D341Med (cell line): Measurements from ENCODE around the gene NPM1.
"Not testable (repeated sequence)": the region's sequence is repeated elsewhere in the genome, so short reads cannot be mapped to it uniquely, and the experiment has no call there.

Experiments used
- DNase-seq: peaks from one replicate; pipeline ENCODE4 v3.0.0; 2012; ENCODE audit warnings: low spot score

The NPM1 gene

DNA sequence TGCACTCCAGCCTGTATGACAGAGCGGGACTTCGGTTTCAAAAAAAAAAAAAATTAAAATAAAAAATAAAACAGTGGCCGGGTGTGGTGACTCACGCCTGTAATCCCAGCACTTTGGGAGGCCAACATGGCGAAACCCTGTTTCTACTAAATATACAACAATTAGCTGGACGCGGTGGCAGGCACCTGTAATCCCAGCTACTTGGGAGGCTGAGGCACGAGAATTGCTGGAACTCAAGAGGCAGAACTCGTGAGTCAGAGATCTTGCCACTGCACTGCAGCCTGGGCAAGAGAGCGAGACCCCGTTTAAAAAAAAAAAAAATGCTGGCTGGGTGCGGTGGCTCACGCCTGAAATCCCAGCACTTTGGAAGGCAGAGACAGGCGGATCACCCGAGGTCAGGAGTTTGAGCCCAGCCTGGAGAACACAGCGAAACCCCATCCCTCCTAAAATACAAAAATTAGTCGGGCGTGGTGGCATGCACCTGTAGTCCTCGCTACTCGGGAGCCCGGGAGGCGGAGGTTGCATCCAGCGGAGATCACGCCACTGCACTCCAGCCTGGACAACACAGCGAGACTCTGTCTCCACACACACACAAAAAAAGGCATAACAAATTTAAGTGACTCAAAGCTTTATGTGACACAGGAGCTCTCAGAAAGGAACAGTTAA is 1.5 kb upstream of the NPM1 start:
- no peak for DNase-seq

DNA sequence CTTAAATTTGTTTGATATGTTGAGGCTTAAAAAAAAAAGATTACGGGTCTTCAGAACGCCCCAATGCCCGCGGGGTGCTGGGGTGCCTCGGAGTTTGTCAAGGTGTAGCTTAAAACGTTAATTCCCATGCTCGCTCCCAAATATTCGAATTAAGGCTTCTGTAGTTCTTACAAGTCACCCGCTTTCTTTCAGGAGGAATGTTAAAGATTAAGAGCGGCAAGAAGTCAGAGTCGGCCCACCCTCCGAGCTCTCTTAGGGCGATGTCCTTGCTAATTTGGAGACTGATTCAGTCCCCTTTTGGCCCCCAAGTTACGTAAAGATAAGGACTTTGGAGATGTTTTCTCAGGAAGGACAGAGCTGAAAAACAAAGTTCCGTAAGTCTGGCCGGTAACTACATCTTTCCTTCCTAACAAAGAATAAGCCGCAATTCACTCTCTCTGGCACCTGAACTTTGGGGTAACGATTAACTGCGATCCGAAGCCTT is 746 bp upstream of the NPM1 start:
- peak; percentile 28 for DNase-seq

DNA sequence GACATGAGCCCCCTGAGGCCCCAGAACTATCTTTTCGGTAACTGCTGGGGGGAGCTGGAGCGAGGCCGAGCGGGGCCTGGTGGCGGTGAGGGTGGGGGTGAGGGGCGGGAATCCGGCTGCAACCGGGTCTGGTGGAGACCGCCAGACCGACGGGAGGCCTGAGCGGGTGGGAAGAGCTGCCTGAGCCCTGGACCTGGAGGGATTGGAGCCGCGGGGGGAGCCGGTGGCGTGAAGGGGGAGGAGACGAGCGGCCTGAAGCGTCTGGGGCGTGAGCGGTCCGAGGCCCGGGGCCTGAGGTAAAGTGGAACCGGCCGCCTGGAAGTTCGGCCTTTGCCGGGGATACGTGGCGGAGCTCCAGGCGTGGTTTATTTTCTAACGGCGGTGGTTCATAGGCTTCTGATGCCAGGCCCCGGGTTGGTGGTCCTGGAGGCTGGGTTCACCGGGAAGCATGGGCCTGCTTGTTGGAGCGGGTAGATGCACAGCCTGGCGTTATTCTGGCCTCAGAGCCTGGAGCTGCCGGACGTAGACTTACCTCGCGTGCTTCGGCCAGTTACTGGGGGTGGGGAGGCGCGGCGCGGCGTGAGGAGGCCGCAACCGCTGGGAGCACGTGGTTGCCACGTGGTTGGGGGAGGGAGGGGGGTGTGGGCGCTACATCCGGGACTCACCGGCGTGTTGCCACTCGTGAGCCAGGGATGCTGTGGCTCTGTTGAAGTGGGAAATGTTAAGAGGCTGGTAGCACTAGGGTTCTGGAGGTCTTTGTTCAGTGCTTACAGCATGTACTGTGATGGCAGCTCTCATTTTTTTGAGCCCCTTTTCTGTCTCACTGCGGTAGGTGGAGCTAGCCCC is 544 bp downstream of the NPM1 start:
- DNase-seq: peak; percentile 79

DNA sequence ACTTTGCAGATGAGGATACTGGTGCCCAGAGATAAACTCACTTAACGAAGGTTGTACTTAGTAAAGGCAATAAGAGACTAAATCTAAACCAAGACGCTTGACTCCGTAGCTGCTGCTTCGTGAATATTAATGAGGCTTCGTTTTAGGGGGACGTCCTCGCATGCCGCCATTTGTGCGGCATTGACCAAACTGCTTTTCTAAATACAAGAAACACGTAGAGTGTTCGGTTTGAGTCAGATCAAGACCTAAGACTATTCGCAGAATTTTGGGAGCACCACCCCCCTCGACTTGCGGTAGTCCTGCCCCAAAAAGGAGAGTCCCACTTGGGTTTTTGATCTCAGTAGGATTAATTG is 1.1 kb downstream of the NPM1 start:
- no peak for DNase-seq

DNA sequence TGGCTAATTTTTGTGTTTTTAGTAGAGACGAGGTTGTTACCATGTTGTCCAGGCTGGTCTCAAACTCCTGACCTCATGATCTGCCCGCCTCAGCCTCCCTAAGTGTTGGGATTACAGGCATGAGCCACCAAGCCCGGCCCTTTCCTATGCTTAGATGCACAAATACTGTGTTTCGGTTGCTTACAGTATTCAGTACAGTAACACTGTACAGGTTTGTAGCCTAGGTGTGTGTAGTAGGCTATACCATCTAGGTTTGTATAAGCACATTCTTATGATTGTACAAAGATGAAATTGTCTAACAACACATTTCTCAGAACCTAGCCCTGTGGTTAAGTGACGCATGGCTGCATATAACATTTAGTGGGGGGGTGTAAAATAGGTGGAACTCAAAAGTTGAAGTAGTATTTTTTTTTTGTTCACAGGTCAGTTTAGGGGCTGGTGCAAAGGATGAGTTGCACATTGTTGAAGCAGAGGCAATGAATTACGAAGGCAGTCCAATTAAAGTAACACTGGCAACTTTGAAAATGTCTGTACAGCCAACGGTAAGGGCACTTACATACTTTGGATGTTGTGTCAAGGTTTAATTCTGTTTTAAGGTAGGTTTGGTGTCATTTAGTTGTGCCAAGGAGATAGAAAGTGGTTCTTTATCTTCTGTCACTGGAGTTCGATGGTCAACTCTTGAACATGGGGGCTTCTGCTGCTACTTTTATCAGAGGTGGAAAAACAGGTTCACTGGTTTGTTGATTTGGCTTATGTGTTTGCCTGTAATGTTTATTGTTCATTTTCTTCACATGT is 3.4 kb downstream of the NPM1 start:
- DNase-seq: no peak

DNA sequence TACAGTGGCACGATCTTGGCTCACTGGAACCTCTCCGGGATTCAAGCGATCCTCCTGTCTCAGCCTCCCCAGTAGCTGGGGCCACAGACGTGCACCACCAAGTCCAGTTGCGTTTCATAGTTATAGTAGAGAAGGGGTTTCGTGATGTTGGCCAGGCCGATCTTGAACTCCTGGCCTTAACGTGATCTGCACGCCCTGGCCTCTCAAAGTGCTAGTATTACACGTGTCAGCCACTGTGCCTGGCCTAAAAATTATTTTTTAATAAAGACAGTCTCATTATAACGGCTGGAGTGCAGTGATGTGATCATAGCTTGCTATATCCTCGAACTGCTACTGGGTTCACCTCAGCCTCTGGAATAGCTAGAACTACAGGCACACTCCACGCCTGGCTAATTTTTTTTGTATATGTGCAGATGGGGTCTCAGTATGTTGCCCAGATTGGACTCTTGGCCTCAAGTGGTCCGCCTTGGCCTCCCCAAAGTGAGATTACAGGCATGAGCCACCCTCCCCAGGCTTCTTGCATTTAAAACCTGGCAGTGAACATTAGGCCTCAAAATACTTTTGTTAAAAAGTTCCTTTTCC is 4.4 kb downstream of the NPM1 start:
- DNase-seq: no peak

DNA sequence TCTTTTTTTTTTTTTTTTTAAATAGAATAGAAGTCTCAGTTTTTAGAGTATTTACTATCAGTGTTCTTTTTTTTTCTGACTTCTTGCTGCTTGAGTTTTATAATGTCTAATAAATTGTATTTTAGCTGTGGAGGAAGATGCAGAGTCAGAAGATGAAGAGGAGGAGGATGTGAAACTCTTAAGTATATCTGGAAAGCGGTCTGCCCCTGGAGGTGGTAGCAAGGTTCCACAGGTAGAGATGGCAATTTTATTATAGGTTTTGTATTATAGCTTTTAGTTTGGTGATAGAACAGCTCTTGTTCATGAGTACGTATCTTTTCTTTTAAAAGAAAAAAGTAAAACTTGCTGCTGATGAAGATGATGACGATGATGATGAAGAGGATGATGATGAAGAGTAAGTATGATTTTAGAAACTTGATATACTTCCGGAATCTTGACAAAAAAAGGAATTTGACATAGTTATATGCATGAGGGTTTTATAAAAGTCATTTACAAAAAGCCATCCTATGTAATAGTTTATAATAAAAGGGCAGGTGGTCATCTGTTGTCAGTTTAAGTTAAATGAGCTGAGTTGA is 5.0 kb downstream of the NPM1 start:
- no peak for DNase-seq

DNA sequence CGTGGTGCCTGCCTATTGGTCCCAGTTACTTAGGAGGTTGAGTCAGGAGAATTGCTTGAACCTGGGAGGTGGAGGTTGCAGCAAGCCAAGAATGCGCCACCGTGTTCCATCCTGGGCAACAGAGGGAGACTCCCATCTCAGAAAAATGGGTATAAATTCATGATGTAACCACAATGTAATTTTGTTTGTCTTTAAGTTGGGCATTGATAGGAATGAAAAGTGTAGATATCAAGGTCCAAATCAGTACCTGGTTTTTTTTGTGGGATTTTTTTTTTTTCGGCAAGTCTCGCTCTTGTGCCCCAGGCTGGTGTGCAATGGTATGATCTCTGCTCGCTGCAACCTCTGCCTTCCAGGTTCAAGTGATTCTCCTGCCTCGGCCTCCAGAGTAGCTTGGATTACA is 7.4 kb downstream of the NPM1 start:
- no peak for DNase-seq

DNA sequence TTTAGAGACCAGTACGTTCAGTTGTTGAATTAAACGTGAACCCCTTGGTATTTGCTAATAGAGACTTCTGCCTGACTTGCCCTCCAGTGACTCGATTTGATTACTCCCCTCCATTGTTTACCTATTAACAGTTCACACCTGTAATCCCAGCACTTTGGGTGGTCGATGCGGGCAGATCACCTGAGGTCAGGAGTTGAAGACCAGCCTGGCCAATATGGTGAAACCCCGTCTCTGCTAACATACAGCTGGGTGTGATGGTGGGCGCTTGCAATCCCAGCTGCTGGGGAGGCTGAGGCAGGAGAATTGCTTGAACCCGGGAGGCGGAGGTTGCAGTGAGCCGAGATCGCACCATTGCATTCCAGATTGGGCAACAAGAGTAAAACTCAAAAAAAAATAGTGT is 8.9 kb downstream of the NPM1 start:
- DNase-seq: not testable (repeated sequence)

DNA sequence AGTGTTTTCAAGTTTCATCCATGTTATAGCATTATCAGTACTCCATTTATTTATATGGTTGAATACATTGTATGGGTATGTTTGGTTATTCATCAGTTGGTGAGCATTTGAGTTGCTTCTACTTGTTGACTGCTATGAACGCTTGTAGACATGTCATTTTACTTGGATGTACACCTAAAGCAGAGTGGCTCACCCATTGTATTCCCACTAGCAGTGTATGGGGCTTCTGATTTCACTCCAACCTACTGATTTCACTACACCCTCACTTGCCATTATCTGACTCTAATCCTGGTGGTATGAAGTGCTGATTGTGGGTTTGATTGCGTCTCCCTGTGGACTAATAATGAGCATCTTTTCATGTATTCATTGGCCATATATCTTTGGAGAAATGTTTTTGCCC is 9.5 kb downstream of the NPM1 start:
- no peak for DNase-seq

DNA sequence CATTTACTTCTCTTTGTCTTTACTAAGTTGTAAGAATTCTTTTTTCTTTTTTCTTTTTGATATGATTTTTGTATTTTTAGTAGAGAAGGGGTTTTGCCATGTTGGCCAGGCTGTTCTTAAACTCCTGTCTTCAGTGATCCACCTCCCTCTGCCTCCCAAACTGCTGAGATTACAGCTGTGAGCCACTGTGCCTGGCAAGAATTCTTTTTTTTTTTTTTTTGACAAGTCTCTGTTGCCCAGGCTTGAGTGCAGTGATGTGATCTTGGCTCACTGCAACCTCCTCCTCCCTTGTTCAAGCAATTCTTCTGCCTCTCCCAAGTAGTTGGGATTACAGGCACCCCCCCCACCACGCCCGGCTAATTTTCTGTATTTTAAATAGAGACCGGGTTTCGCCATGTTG is 9.9 kb downstream of the NPM1 start:
- DNase-seq: no peak

DNA sequence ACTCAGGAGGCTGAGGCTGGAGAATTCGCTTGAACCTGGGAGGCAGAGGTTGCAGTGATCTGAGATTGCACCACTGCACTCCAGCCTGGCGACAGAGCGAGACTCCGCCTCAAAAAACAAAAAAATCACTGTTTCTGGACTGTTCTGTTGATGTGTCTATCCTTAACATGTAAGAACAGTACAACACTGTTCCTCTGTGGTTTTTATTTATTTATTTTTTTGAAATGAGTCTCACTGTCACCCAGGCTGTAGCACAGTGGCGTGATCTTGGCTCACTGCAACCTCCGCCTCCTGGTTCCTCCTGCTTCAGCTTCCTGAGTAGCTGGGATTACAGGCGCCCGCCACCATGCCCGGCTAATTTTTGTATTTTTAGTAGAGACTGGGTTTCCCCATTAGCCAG is 11.0 kb downstream of the NPM1 start:
- DNase-seq: not testable (repeated sequence)

DNA sequence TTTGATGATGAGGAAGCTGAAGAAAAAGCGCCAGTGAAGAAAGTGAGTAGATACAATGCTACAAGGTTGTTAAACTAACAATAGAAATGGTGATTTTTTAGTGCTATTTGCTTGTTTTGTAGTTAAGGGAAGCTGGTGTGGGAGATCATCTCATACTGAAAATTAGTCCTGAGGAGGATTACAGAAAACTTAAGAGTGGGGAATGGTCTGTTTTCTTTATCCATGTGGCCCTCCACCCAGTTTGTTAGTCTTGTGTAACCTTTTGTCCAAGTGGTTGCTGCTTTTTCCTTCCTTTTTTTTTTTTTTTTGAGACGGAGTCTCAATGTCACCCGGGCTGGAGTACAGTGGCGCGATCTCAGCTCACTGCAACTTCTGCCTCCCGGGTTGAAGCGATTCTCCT is 12.5 kb downstream of the NPM1 start:
- no peak for DNase-seq

DNA sequence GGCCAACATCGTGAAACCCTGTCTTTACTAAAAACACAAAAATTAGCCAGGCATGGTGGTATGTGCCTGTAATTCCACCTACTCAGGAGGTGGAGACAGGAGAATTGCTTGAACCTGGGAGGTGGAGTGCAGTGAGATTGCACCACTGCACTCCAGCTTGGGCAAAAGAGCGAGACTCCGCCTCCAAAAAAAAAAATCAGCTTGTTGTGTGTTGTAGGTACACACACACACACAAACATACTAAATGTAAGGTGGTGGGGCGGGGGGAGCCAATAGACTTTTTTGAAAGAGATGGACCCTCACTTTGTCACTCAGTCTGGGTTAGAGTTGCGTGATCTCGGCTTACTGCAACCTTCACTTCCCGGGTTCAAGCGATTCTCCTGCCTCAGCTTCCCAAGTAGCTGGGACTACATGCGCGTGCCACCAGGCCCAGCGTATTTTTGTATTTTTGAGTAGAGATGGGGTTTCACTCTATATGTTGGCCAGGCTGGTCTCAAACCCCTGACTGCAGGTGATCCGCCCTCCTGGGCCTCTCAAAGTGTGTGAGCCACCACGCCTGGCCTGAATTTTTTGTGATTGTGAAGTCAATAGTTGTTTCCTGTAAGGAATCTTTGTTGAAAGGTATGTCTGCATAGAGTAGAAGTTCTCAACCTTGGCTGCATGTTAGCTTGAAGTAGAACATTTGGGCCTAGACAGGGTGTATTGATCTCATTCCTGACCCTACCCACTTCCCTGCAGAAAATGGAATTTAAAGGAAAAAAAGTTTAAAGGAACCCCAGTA is 13.7 kb downstream of the NPM1 start:
- no peak for DNase-seq

DNA sequence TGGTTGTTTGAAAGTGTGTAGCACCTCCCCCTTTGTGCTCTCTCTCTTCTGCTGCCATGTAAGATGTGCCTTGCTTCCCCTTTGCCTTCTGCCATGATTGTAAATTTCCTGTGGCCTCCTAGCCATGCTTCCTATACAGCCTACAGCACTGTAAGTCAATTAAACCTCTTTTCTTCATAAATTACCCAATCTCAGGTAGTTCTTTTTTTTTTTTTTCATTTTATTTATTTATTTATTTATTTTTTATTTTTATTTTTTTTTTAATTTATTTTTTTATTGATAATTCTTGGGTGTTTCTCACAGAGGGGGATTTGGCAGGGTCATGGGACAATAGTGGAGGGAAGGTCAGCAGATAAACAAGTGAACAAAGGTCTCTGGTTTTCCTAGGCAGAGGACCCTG is 15.1 kb downstream of the NPM1 start:
- not testable (repeated sequence) for DNase-seq

DNA sequence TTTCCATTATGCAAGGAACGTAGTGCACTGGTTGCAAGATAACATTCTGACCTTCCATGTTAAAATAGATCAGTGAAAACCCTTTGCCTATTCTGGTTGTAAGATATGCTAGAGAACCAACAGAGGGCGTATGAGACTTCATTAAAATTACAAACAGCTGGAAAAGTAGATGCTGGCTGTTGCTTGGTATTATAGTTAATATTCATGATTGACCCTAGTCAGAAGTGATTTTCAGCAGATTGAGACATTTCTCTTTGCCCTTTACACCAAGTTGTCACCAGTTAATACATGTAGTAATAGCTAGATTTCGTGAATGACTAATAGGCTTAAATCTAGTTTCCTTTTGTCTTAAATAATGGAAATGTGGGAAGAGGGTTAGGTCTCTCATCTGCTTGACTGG is 18.0 kb downstream of the NPM1 start:
- DNase-seq: no peak

DNA sequence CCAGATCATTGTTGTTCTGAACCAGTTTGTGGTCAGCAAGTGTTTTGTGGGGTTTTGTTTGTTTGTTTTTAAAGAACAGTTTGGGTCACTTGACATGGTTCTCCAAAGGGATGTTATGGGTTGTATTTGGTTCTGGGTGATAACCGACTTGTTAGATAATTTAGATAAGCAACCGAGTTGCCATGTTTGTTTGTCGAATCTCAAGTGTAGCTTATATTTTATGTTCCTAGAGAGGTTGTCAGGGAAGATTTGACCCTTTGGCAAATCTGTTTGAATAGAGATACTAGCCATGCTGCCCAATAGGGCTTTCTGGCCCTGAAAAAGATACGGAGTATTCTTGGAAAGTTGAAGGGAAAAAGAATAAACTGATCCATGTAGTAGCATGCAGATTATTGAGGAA is 19.6 kb downstream of the NPM1 start:
- no peak for DNase-seq

DNA sequence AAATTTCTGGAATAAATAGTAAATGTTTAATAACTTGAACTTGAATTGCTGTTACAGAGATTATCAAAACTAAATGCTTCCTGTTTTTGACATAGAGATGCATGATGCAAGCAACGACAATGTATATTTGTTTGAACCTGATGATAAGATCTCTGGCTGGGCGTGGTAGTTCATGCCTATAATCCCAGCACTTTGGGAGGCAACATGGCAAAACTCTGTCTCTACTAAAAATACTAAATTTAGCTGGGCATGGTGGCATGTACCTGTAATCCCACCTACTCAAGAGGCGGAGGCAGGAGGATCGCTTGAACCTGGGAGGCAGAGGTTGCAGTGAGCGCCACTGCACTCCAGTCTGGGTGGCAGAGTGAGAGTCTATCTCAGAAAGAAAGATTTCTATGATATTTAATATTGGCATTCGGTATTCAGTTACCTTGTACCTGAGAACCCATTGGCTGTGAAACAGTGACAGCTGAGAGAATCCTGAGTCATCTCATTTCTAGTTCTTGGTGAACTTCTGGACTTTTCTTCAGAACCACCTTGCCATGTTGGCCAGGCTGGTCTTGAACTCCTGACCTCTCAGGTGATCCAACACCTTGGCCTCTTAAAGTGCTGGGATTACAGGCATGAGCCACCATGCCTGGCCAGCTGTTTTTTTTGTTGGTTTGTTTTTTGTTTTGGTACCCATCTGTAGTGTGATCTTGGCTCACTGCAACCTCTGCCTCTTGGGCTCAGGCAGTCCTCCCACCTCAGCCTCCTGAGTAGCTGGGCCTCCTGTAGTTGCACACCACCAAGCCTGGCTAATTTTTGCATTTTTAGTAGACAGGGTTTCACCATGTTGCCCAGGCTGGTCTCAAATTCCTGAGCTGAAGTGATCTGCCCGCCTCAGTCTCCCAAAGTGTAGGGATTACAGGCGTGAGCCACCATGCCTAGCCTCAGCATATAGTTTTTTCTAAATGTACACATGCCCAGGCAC is 21.8 kb downstream of the NPM1 start:
- no peak for DNase-seq

DNA sequence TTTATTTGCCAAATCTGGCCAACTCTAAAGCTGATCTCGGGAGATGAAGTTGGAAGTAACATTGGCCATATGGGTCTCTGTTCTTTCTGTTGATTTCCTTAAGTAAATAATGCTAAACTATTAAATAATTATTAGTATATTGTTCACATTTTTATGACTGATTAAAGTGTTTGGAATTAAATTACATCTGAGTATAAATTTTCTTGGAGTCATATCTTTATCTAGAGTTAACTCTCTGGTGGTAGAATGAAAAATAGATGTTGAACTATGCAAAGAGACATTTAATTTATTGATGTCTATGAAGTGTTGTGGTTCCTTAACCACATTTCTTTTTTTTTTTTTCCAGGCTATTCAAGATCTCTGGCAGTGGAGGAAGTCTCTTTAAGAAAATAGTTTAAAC is 22.5 kb downstream of the NPM1 start:
- DNase-seq: no peak

DNA sequence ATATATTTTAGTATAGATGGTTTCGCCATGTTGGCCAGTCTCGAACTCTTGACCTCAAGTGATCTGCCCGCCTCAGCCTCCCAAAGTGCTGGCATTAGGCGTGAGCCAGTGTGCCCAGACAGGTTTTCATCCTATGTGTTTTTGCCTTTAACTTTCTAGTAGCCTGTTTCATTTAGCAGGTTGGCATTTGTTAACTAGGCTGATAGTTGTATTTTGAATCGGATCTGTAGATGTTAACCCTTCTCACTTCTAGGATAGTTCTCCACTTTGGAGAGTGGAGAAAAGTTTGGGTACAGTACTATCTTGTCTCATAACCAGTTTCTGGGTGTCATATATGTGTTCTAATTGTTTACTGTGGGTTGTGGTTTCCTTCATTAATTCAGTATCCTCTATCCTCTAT is 24.5 kb downstream of the NPM1 start:
- no peak for DNase-seq
